ENCODE measurements around the gene PSMB1. TPM values are rescaled to one million over a fixed set of nuclear protein-coding genes. Genes with fewer than 3 reads are reported as not detected.

Gene PSMB1
- total and polyA plus RNA-seq, 2 donors (not counting 1 experiment from before 2014, with no cell fraction given), result 94.3 to 134 TPM

DNA sequence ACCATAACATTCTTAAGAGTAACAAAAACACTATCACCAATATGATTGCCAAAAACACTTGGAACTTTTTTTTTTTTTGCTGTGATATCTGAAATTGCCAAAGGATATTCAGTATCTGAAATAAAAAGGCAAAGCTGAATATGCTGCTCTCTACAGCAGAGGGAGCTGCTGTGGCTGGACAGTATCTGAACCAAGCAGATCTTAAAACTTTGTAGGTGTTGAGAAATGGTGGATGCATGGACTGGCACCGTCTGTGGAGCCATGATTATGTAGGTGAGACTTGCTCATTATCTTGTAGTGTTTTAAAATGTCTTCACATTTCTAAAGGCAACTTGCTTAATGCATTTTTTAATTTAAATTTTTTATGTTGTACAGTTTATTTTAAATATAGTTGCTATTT, 22.1 kb upstream of the PSMB1 start:
- H2AFZ ChIP-seq (ENCODE audit: insufficient read depth, low read depth, low read length, poor library complexity, severe bottlenecking), result no peak overlapping the region
- no peak overlapping the region for H3K4me2 ChIP-seq (replicated peaks; ENCODE audit: low read depth, low read length, poor library complexity, severe bottlenecking)
- Mint-ChIP-seq H3K4me3 (no peak overlapping the region), H3K4me1 (no peaks in the 10 kb centered on the region), H3K27me3 (no peaks in the 10 kb centered on the region), H3K27ac (no peak overlapping the region), H3K9me3 (ENCODE audit: insufficient read depth) (no peaks in the 10 kb centered on the region)
- no peak overlapping the region for H3K9ac ChIP-seq (ENCODE audit: low read length)
- H3K9me3 ChIP-seq (ENCODE audit: control extremely low read depth in 1 of 3, control insufficient read depth in 2 of 3, insufficient read depth in 1 of 3, low read length in 2 of 3), result no peaks in the 10 kb centered on the region
- H3K4me3 ChIP-seq (ENCODE audit: control extremely low read depth in 1 of 5, extremely low read depth in 1 of 5, insufficient read depth in 1 of 5, low read depth in 2 of 5, low read length in 4 of 5), result no peak overlapping the region
- WGBS (ENCODE audit: insufficient coverage), result no CpG with 5 or more reads among the region's 1 CpG
- ChIA-PET CTCF (no interaction called here), POLR2A (no interaction called here)
- ATAC-seq (ENCODE audit: low read depth) (no peak), DNase-seq (no peak)
- intact Hi-C loops (cut with micrococcal nuclease), result no loop called here
- H3K4me1 ChIP-seq (ENCODE audit: control insufficient read depth in 2 of 2, insufficient read depth in 2 of 2, low read length in 2 of 2), result no peaks in the 10 kb centered on the region
- no peaks in the 10 kb centered on the region for H3K79me2 ChIP-seq (ENCODE audit: control insufficient read depth, insufficient read depth, low read length)
- no peak overlapping the region for H3K27ac ChIP-seq (ENCODE audit: low read length in 2 of 2)
- H3K27me3 ChIP-seq (replicated peaks in 1 of 4; ENCODE audit: control extremely low read depth in 1 of 4, control insufficient read depth in 3 of 4, insufficient read depth in 4 of 4, low read length in 3 of 4), result no peaks in the 10 kb centered on the region
- peaks cover 32 to 78% of the 10 kb centered on the region in 2 experiments for H3K36me3 ChIP-seq (replicated peaks in 1 of 2; ENCODE audit: control extremely low read depth in 1 of 2, control insufficient read depth in 1 of 2, extremely low read depth in 1 of 2, insufficient read depth in 2 of 2, low read length in 1 of 2)
- no peak for TF ChIP-seq EZH2 (IDR thresholded peaks at IDR 0.05; ENCODE audit: borderline replicate concordance, insufficient read depth, low read depth, low read length, poor library complexity, severe bottlenecking)
- TF ChIP-seq, protein P1, sequence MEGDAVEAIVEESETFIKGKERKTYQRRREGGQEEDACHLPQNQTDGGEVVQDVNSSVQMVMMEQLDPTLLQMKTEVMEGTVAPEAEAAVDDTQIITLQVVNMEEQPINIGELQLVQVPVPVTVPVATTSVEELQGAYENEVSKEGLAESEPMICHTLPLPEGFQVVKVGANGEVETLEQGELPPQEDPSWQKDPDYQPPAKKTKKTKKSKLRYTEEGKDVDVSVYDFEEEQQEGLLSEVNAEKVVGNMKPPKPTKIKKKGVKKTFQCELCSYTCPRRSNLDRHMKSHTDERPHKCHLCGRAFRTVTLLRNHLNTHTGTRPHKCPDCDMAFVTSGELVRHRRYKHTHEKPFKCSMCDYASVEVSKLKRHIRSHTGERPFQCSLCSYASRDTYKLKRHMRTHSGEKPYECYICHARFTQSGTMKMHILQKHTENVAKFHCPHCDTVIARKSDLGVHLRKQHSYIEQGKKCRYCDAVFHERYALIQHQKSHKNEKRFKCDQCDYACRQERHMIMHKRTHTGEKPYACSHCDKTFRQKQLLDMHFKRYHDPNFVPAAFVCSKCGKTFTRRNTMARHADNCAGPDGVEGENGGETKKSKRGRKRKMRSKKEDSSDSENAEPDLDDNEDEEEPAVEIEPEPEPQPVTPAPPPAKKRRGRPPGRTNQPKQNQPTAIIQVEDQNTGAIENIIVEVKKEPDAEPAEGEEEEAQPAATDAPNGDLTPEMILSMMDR (IDR thresholded peaks at IDR 0.05), result no peak
- H4K20me1 ChIP-seq (ENCODE audit: control insufficient read depth, insufficient read depth, low read length, poor library complexity, severe bottlenecking), result no peaks in the 10 kb centered on the region

DNA sequence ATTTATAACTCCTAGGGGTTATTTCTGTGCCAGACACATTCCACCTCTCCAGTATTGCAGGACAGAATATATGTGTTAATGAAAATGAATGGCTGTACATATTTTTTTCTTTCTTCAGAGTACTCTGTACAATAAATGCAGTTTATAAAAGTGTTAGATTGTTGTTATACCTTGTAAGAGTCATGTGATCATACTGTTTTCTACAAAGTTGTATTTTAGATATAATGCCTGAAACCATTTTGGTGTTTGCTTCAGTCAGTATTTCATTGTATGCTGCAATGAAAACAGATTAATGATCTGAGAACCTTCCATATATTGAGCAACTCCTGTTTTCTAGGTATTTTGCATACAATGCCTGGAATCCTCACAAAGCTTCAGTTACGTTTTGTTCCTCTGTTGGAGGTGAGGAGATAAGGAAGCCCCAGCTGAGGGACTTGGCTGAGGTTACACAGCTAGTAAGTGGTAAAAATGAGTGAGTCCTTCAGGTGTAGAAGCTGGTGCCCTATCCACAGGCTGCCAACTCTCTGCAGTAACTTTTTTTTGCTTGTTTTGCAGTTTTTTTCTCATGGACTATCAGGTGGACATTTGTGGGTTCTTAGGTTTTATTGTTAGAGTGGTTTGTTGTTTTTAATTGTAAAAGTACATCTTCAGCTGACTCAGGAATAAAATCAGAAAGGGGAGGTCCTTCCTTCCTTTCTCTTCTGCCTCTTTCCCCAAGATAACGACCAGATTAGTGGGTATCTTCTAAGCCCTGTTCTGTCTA, 19.8 kb upstream of the PSMB1 start:
- ChIA-PET POLR2A (no interaction called here), CTCF (no interaction called here)
- Histone ChIP-seq H3K4me2 (replicated peaks; ENCODE audit: low read depth, low read length, poor library complexity, severe bottlenecking) (no peak overlapping the region), H3K79me2 (ENCODE audit: control insufficient read depth, insufficient read depth, low read length) (no peaks in the 10 kb centered on the region), H3K4me1 (ENCODE audit: control insufficient read depth in 2 of 2, insufficient read depth in 2 of 2, low read length in 2 of 2) (no peaks in the 10 kb centered on the region), H3K9ac (ENCODE audit: low read length) (no peak overlapping the region), H3K27ac (ENCODE audit: low read length in 2 of 2) (no peak overlapping the region), H2AFZ (ENCODE audit: insufficient read depth, low read depth, low read length, poor library complexity, severe bottlenecking) (no peak overlapping the region), H4K20me1 (ENCODE audit: control insufficient read depth, insufficient read depth, low read length, poor library complexity, severe bottlenecking) (no peaks in the 10 kb centered on the region), H3K27me3 (replicated peaks in 1 of 4; ENCODE audit: control extremely low read depth in 1 of 4, control insufficient read depth in 3 of 4, insufficient read depth in 4 of 4, low read length in 3 of 4) (no peaks in the 10 kb centered on the region), H3K36me3 (replicated peaks in 1 of 2; ENCODE audit: control extremely low read depth in 1 of 2, control insufficient read depth in 1 of 2, extremely low read depth in 1 of 2, insufficient read depth in 2 of 2, low read length in 1 of 2) (peaks cover 29 to 75% of the 10 kb centered on the region in 2 experiments), H3K4me3 (ENCODE audit: control extremely low read depth in 1 of 5, extremely low read depth in 1 of 5, insufficient read depth in 1 of 5, low read depth in 2 of 5, low read length in 4 of 5) (no peak overlapping the region), H3K9me3 (ENCODE audit: control extremely low read depth in 1 of 3, control insufficient read depth in 2 of 3, insufficient read depth in 1 of 3, low read length in 2 of 3) (no peaks in the 10 kb centered on the region)
- H3K27me3 Mint-ChIP-seq, result no peaks in the 10 kb centered on the region
- TF ChIP-seq, protein P1 (IDR thresholded peaks at IDR 0.05), result no peak
- no peak for TF ChIP-seq EZH2 (IDR thresholded peaks at IDR 0.05; ENCODE audit: borderline replicate concordance, insufficient read depth, low read depth, low read length, poor library complexity, severe bottlenecking)
- intact Hi-C loops (cut with micrococcal nuclease), result no loop called here
- WGBS (ENCODE audit: insufficient coverage), result no CpG with 5 or more reads among the region's 2 CpGs
- H3K4me3 Mint-ChIP-seq, result no peak overlapping the region
- no peak for ATAC-seq (ENCODE audit: low read depth)
- H3K9me3 Mint-ChIP-seq (ENCODE audit: insufficient read depth), result no peaks in the 10 kb centered on the region
- DNase-seq, result no peak
- no peak overlapping the region for H3K27ac Mint-ChIP-seq
- H3K4me1 Mint-ChIP-seq, result no peaks in the 10 kb centered on the region
